HG03097 (cell line): ENCODE data around the gene S100A4.

Experiments
- ATAC-seq: cut with Tn5 transposase; IDR thresholded peaks from one replicate; pipeline ENCODE4 v1.9.1; 2021; ENCODE audit not compliant: unreplicated experiment, low FRiP score

The S100A4 gene

DNA sequence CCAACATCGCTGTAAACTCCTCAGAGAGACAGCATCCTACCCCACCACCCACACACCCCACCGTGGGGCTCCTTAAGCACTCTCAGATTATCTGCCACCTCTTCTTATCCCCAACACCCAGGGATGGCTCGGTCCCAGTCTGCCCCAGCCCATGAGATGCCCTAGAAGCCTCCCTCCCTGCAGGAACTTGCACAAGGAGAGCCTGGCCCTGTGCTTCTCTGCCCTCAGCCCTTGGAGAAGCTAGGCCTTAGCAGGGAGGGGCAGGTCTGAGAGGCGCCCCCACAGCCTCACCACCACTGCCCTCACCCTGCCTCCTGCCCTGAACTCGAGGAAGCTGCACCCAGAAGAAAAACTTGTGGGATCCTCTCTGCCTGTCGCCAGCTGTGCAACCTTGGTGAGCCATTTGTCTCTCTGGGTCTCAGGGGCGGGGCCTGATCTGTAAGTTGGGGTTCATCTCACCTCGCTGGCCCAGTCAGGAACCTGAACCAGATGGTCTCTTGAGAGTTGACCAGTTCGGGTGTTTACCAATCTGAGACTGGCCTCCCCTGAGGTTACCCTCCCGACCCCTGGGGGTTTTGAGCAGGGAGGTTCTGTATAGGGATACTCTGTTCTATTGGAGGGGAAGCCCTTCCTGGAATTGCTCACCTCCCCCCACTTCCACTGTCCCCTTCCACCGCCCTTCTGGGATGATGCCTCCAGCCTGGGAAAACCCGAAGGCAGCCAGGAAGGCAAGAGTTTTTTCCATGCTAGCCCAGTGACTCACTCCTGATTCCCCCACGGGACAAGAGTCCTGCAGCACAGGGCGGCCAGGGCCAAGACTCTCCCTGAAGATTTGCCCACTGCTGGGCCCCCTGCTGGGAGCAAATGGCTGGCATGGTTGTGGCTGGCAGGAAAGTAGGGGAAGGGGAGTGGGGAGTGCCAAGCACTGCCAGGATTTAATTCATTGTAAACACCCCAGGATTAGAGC is 3.4 kb upstream of the S100A4 start, which contains the start of gene S100A3:
TSS of gene S100A3 (minus strand) at position 537 of the 967 bp plus-strand sequence. CDS start 773 bp downstream, outside the sequence.
- no peak for ATAC-seq

DNA sequence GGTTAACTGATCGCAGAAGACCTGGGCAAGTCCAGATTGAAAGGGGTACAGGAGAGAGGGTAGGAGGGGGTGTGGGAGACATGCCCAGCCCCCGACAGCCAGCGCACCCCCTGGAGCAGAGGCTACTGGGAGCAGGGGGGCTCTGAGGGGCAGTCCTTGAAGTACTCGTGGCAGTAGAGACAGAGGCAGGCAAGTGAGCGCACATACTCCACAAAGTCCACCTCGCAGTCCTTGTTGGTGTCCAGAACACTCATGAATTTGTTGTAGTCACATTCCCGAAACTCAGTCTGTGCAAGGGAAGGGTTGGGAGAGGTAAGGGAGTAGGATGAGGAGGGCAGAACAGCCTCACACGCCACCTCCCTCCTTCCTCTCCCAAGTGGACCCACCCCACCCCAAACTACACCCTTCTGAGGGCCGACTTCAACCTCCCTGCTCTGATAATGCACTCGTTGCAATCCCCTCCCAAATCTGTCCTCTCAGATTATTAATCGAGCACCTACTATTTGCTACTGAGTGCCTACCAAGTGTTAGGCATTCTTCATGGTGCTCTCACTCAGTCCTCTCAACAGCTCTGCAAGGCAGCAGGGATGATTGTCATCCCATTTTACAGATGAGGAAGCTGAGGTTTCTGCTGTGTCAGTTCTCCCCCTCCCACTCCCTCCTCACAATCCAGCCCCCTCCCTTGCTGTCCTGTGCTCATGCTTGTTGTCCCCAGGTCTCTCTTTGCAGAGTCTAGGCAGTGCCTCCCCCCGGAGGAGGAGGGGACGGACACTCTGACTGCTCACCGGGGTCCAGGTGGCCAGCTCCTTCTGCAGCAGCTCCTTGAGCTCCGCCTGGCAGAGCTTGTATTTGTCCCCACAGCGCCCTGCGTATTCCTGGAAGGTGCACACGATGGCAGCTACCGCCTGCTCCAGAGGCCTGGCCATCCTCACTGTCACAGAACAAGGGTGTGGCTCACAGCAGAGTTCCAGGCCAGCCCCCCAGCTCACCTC is 2.2 kb upstream of the S100A4 start:
- ATAC-seq, result no peak

DNA sequence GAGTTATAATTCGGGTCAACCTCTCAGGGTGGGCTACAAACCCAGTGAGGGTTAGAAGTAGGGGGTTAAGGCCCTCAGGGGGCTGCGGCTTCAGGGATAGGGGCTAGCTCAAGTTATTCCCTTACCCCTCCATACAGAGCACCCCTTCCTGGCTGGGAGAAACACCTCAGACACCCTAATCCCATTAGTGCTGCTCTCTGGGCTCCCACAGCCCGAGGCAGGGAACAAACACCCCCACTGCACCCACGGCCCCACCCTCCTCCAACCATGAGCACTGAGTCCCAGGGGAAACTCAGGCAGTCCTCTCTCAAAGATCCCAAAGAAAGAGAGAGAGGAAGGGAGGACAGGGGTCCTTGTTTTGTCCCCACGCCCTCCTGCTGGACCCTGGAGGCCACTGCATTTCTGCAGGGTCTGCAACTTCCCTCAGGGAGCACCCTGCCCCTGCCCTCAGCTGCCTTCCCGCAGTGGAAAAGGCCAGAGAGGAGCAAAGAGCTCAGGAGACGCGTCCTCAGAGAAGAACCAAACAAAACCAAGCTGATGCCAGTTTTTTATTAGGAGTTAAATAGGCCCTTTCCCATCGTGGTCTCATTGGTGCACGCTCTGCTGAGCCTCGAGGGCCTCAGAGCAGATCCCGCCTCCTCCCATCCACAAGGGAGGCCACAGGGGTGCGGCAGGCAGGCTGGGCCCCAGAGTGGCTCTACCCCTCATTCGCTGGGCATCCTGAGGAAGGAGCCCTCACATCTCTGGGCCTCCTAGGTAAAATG is 1.4 kb upstream of the S100A4 start:
- ATAC-seq, result no peak

DNA sequence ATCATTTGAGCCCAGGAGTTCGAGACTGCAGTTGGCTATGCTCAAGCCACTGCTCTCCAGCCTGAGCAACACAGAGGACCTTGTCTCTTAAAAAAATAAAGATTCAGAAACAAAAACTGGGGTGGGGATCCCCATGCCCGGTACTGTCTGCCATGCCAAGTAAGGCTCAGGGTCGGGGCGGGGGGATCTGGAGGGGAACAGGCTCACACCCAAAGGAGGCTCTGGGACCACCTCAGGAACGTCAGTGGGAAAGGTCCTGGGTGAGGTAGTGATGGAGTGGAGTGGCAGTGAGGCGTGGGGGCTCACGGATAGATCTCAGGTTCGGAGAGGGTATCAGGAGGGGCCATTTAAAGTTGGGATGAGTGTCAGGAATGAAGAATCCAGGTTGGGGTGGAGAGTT is 765 bp upstream of the S100A4 start:
- ATAC-seq, result no peak

DNA sequence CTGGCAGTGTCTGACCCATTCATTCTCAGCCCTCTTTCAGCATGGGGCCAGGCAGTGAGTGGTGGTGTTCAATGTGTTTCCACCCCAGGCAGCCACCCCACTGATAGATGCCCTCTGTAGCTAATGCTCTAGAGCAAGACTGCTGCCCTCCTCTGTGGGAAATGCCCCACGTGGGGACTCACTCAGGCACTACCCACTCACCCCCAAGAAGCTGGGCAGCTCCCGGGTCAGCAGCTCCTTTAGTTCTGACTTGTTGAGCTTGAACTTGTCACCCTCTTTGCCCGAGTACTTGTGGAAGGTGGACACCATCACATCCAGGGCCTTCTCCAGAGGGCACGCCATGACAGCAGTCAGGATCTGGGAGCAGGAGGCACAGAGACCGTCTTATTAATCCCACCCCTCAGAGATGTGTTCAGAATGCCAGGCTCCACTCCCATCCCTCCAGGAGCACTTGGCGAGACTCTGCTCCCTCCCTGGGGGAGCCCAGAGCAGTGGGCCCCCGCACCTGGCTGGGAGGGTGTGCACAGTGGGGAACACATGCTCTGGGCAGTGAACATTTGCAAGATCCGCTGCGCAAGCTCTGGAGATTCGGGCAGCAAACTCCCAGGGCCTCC is 1.0 kb downstream of the S100A4 start:
- no peak for ATAC-seq

DNA sequence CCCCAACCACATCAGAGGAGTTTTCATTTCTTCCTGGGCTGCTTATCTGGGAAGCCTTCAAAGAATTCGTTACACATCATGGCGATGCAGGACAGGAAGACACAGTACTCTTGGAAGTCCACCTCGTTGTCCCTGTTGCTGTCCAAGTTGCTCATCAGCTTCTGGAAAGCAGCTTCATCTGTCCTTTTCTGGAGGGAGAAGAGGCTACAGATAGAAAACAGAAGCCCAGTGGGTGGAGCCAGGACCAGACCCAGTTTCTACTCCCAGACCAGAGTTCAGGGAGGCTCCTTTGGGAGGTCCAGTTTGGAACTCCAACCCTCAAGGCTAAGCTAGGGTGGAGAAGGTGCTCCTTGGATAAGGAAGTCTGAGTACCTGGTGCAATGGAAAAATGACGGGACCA is 1.9 kb downstream of the S100A4 start:
- no peak for ATAC-seq

DNA sequence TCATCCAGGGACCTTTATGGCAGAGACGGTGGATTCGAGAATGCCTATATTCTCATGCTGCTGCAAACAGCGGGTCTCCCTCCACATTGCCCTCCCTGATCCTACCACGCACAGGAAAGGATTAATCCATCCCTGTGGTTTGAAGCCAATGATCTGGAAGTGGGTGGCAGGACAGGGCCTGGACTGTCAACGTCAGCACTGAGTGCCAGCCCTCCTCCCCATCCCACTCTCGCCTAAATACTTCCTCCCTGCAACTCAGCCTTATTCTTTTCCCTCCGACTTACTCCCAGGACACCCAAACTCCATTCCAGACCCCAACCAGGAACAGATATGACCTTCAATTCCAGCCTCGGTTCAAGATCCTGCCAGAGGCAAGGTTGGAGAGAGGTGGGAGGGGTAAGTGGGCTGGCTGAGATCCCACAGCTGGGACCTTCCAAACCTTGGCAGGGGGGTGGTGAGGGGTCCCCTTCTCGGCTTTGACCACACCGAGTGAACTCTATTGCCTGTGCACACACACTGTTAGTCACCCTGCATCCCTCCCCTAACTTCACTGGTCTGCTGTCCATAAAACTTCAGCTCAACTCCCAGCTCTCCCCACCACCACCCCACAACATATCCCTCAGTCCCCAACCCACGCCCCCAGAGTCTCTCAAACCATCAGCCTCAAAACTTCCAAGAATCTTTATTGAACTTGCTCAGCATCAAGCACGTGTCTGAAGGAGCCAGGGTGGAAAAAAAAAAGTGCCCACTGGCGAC is 2.5 kb downstream of the S100A4 start:
- no peak for ATAC-seq

DNA sequence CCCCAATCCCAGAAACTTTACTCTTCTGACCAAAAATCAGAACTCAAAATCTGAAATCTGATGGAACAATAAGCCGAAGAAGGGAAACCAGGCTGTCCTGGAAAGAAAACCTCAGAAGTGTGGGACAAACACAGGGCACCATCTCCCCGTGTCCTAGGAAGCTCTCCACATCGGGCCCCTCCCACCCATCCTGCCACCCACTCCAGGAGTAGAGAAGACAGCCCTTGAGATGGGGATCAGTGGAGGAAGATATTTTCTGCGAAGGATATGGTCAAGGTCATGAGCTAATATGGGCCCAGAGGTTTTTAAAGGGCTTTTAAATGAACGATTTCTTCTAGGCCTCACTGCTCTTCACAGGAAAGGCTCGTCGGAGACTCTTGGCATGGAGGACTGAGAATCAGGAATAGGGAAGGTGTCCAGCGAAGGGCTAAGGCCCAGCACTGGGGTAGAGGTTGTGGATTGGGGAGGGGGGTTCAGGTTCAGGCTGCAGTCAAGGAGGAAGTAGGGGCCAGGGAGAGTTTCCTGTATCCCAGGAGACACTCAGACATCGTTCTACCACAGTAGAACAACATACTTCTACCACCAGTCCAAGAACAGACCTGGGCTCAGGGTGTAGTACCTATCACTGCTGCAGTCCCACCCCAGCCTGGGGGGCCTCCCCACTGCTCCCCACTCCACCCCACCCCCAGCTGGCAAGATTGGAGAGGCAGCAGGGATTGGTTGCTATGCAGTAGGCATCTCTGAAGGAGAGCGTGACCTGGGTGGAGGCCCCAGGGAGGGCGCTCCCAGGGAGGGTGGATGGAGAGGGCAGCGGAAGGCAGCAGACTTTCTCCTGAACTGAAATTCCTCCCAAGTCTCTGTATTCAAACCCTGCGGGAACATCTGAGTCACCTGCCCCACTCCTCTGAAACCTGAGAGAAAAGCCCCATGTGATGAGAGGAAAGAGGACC is 3.7 kb downstream of the S100A4 start:
- no peak for ATAC-seq

DNA sequence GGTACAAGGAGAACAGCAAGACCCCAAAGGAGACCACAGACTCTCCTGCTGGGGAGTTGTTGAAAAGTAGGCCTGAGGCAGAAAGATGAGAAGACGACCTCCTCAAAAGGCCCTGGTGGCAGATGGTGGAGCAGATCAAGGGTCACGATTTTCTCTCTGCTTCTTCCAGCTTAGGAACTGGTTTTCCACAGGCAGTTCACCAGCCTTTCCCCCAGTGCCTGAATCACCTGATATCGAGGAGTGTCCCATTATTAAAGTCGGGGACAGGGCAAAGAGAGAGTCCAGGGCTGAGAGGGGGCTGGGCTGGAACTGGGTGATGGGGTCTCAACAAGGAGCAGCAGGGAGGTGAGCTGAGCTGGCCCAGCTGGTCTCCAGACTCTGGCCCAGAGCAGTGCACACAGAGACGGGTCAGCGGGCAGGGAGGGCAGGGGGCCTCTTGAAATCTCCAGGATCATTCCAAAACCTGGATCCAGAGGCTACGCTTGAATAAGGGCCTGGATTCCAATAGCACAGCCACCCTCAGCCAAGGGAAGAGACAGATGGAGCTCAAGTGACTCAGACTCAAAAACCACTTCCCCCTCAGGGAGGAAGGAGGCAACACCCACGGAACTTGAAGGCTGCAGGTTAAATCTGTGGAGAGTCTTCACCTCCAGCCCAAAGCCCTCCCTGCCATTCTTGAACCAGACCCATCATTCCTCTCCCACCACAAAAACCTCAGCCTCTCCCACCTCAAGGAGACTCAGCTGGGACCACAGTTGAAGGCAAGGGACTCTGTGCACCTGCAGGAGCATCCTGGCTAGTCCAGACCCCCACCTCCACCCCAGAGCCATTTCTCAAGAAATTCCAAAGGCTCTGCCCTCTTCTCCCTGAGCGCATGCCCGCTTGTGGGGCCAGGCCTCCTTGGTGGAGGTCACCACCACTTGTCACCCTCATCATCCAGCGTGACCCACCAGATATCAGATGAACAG is 4.9 kb downstream of the S100A4 start, which contains the start of gene S100A5:
TSS of gene S100A5 (minus strand) at position 541 of the 968 bp plus-strand sequence. CDS start 743 bp downstream, outside the sequence.
- no peak for ATAC-seq

DNA sequence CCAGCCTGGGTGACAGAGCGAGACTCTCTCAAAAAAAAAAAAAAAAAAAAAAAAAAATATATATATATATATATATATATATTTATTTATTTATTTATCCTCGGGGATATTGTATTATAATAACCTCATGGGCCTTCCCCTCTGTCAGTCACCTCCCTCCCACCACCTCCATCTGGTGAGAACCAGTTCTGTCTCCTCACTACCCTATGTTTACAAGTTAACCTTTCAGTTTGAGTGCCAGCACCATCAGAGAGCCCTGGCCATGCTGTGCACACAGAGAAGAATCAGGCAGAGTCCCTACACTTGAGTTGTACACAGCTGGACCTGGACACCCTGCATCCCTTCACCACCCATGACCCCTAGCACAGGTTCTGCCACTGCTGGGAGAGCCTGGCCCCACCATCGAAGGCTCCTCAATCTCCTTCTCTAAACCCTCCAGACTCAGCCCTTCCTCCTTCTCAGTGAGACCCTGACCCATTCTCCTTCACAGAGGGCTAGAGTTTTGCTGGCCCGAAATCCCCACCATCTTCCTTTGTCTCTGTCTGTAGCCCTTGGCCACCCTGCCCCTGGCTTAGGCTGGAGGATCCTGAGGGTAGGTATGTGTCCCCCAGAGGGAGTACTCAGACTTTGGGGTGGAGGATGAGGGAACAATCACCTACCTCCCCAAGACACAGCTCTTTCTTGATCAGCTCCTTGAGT is 6.1 kb downstream of the S100A4 start:
- no peak for ATAC-seq

DNA sequence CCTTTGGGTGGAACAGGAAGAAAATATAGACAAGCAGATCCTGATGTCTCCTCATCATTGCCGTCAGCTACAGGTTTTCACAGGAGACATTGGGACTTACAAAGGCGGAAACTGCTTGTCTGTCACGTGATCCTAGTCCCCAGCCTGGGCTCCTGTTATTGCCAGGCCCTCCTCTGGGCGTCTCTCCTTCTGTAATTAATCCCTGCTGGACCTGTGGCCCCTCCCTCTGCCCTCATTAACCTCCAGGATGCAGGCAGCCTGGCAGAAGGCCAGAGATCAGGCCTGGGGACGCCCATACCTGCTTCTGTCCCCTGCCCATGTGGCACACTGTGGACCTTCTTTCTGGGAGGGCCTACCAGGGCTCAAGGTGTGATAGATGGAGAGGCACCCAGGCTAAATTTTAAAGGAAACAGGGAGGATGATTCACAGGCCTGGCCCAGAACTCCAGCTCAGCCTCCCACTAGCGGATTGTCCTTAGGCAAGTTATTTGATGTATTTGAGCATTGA is 7.2 kb downstream of the S100A4 start:
- ATAC-seq, result no peak

DNA sequence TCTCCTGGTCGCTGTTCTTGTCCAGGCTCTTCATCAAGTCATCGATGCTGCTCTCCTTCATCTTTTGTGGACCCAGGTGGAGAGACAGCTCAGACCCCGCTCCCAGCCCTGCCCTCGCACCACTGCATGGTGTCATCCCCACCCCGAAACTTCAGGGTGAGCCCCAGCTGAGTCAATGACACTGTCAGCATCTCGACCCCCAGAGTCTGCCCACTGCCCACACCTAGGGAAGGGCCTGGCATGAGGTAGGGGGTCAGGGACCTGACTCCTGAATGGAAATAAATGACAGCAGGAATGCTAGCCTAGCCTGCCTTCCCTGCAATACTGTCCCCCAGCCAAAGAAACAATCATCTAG is 8.3 kb downstream of the S100A4 start:
- no peak for ATAC-seq

DNA sequence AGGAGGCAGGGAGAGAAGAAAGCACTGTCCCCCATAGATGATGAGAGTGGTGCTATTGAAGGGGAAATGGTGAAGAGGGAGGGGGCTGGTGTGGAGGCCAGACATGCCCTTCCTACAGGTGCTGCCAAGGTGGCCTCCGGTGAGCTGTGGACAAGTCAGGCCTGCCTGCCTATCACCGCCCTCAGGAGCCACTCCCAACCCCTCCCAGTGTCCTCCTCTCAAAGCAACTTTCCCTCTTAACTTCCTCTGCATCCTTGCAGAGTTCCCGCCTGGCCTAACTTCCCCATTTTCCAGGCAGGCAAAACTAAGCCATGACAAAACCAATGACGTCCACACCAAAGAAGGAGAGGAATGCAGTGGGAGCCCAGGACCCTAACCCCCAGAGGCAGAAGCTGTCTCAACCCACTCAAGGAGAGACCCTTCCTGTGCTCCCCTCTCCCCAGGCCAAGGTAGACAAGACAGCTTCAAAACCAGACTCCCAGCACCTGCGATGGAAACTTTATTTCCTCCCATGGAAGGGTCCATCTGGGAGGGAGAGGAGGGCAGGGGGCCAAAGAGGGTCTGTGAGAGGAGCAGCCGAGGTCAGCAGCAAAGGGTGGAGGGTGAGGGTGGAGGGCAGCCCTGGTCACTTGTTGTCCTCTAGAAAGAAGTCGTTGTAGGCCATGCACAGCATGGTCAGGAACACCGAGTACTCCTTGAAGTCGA is 8.8 kb downstream of the S100A4 start:
- ATAC-seq, result no peak

DNA sequence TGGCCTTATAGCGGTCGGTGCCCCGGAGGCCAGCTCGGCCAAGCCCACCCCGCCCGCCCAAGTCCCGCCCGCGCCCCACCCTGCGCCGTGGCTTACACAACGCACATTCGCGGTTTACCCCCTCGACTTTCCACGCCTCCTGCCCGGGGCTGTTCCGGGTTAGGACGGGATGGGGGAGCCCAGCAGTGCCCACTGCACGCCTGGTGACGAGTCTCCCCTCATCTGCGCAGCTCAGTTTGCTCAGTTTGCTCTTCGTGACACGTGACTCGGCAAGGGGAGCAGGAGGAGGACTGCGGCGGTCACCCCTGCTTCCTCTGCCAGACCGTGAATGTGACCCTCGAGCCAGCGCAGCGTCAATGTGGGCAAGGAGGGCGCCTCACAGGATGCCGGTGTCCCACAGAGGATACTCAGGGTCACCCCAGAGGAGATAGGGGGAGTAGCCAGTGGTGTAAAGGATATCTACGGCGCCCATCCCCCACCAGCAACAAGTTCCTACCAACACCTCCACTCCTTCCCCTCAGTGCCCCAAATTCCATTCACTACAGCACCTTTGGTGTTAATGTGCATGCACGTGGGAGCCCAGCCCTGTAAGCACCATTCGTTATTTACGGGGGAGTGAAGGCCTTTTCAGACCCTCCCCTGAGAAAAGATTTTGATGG is 9.5 kb downstream of the S100A4 start:
- ATAC-seq, result no peak
